HK-2 (cell line): ENCODE data around the gene RPL26.
A peak's percentile ranks its signal among the peaks of the same experiment; 100 is the strongest.
"Not testable (repeated sequence)": the region's sequence is repeated elsewhere in the genome, so short reads cannot be mapped to it uniquely, and the experiment has no call there.

Experiments
- DNase-seq: peaks from one replicate; pipeline ENCODE4 v3.0.0-alpha.2; 2018; ENCODE audit not compliant: unreplicated experiment

The RPL26 gene

DNA sequence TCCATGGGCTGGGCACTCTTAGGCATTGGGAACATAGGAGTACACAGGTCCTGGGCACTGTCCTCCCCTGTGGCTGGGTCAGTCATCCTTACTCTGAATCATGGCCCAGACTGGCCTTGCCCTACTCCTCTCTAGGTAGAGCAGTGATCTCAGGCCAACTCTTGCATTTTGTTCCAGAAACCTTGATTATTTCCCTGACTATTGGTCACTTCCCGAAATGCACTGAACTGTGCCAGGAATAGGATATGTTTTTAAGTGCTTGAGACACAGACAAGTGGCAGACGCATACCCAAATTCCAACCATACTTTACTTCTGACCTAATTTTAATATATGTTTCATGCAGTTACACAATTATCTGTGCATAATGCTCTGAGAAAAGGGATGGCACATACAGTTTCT lies 16.8 kb downstream of the RPL26 start:
- peak; percentile 45 for DNase-seq

- peak; percentile 32 for DNase-seq
These were observed 17.9 kb downstream of the RPL26 start for GRCh38 chr17:8365143-8365542.

- no peak for DNase-seq
These were observed 20.2 kb downstream of the RPL26 start for GRCh38 chr17:8362651-8363332.

DNA sequence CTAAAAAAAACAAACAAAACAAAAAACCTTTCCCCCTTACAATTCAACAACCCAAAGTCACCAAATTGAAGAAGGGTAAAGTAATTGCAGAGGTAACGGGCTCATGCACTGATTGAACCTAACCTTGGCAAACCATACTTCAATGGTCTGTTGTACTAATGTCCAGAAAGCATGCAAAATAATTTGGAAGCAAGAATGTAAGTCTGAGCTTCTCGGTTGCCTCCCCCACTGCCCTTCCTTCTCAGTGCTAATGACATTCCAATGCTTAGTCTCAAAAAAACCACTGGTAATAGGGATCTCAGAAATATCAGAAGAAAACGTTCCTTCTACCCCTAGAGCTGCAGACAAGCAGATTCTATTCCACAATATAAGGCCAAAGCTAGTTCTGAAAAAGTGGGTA lies 22.2 kb downstream of the RPL26 start:
- DNase-seq, result no peak

GRCh38 chr17:8360260-8360659 lies 22.7 kb downstream of the RPL26 start:
- no peak for DNase-seq

DNA sequence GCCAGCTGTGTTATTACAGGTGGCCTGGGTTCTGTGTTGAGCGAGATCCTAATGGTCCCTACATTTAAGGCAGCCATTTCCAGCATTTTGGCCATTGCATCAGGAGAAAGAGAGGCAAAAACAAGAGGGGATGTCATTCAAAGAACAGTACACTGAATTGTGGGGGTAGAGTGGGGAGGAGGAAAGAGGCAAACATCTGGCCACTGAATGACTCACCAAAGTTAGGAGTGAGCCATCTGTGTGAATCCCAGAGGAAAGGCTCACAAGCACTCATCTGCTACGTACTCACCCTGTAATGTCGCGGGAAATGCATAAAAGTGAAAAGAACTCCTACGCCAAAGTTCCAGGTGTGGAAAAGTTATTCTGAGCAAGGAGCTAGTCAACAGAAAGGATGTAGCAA lies 23.2 kb downstream of the RPL26 start:
- no peak for DNase-seq

- DNase-seq, result no peak
These were observed 25.1 kb downstream of the RPL26 start for GRCh38 chr17:8357910-8358309.

GRCh38 chr17:8354236-8354635 lies 28.8 kb downstream of the RPL26 start:
- no peak for DNase-seq

DNA sequence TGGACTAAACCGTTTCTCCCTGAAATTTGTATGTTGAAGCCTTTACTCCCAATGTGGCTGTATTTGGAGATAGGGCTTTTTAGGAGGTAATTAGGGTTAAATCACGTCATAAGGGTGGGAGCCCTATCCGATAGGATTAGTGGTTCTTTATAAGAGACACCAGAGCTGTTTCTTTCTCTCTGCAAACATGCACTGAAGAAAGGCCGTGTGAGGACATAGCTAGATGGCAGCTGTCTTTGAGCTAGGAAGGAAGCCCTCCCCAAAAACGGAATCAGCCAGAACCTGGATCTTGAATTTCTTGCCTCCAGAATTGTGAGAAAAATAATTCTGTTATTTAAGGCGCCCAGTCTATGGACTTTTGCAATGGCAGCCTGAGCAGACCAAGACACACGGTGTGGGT lies 29.3 kb downstream of the RPL26 start:
- DNase-seq, result no peak

DNA sequence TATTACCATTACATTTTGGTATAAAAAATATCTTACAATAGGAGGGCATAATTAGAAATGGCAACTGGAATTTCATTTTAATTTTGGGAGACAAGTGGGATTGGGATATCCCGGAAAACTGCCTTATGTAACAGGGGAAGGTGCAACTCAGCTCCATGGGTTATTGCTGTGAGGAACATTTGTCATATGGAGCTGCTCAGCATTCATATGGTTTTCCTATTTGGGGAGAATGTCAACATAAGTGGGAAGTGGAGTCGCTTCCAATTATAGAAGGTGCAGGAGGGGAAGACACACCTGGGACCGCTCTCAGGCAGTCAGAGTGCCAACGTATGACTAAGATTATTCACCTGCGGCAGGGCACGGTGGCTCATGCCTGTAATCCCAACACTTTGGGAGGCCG lies 32.7 kb downstream of the RPL26 start:
- DNase-seq, result no peak

DNA sequence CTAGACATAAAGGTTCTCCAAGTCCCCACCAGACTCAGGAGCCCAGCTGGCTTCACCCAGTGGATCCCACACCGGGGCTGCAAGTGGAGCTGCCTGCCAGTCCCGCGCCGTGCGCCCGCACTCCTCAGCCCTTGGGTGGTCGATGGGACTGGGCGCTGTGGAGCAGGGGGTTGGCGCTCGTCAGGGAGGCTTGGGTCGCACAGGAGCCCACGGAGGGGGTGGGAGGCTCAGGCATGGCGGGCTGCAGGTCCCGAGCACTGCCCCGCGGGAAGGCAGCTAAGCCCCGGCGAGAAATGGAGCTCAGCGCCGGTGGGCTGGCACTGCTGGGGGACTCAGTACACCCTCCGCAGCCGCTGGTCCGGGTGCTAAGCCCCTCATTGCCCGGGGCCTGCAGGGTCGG lies 36.0 kb downstream of the RPL26 start:
- not testable (repeated sequence) for DNase-seq

- DNase-seq, result no peak
These were observed 36.9 kb downstream of the RPL26 start for GRCh38 chr17:8345951-8346665.

- DNase-seq, result no peak
These were observed 37.8 kb downstream of the RPL26 start for GRCh38 chr17:8345052-8345690.

DNA sequence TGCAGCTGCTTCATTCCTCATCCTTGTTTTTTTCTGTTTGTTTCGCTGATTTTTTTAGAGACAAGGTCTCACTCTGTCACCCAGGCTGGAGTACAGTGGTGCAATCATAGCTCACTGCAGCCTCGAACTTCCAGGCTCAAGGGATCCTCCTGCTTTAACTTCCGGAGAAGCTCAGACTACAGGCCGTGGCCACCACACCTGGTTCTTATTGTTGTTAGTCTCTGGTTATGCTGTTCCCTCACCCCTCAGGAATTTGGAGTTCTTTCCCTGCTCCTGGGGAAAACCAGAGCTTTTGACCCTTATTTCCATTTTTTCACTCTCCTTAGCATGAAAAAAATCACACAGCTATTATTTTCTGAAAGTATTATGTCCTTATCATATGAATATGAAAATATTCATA lies 41.5 kb downstream of the RPL26 start:
- no peak for DNase-seq

- DNase-seq, result no peak
These were observed 43.5 kb downstream of the RPL26 start, which contains the start of gene ODF4 for GRCh38 chr17:8339540-8339939. TSS of gene ODF4 (plus strand) at chr17:8339840. CDS start at chr17:8340052, 212 bp downstream.

- no peak for DNase-seq
These were observed 44.2 kb downstream of the RPL26 start for GRCh38 chr17:8338753-8339140.

DNA sequence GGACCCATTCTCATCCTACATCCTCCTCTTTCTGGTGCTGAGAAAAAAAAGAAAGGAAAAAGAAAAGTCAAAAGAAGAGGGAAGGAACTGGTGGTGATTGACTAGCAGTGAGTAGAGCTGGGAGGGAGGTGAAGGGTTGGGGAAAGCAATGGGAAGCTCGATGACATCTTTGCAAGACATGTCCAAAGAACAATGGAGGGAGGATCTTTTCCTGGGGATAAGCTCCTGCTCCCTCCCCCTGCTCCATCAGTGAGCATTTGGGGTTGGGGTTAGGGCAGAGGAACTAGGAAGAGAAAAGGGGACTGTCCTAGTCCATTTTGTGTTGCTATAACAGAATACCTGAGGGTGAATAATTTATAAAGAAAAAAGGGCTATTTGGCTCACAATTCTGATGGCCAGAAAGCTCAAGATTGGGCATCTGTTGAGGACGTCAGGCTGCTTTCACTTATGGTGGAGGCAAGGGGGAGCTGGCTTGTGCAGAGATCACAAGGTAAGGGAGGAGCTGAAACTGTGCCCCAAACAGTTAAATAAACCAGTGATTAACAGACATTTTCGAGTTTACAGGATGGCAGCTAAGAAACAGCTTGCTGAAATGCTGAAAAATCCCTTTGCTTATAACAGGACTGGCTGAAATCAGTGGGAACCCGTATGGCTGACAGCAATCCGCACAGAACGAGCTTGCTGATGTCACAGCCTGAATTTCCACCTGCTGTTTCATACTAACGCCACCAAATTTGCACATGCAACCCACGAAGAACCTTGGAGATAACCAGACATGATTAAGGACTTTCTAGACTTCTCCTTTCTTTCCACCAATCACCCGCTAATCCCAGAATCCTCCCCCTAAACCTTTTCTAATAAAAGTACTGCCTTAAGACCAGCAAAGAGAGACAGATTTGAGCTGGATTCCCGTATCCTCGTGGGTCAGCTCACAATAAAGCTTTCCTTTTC lies 44.9 kb downstream of the RPL26 start:
- no peak for DNase-seq

GRCh38 chr17:8333281-8333680 lies 49.7 kb downstream of the RPL26 start:
- no peak for DNase-seq

DNA sequence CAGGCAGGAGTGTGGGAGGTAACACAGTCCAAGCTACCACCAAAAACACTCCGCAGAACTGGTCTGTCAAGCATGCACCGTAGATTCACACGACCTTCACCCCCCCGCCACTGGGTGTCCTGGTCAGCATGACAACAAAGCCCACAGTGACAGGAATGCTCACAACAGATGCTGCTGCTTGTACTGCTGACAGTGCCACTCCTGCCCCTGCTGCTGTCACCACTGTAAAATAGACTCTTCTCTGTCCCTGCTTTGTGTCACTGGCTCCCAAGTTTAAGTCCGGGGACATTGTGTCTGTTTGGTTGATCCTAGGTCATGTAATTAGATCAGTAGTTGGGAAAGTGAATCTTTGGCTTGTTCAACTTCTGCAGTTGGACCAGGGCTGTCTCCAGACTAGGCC lies 50.3 kb downstream of the RPL26 start:
- DNase-seq, result no peak

- no peak for DNase-seq
These were observed 50.9 kb downstream of the RPL26 start for GRCh38 chr17:8332128-8332527.
